HG03575 (cell line): ENCODE data around the gene CAMK1D.
"Not testable (repeated sequence)": the region's sequence is repeated elsewhere in the genome, so short reads cannot be mapped to it uniquely, and the experiment has no call there.

ENCODE experiments used
- ATAC-seq: cut with Tn5 transposase; IDR thresholded peaks from one replicate; pipeline ENCODE4 v1.9.1; 2021; ENCODE audit not compliant: unreplicated experiment, insufficient number of reproducible peaks, low FRiP score; ENCODE audit errors: extremely low read depth

The CAMK1D gene

GRCh38 chr10:12526311-12526710, 177.0 kb downstream of the CAMK1D start:
- ATAC-seq: no peak

- no peak for ATAC-seq
Measured at GRCh38 chr10:12529976-12530375, 180.6 kb downstream of the CAMK1D start.

GRCh38 chr10:12531305-12532220, 182.2 kb downstream of the CAMK1D start:
- no peak for ATAC-seq

- ATAC-seq: no peak
Measured at GRCh38 chr10:12533151-12533550, 183.8 kb downstream of the CAMK1D start.

GRCh38 chr10:12533723-12534122, 184.4 kb downstream of the CAMK1D start:
- no peak for ATAC-seq

- no peak for ATAC-seq
Measured at GRCh38 chr10:12534824-12535223, 185.5 kb downstream of the CAMK1D start.

GRCh38 chr10:12535656-12536055, 186.3 kb downstream of the CAMK1D start:
- ATAC-seq: no peak

GRCh38 chr10:12538491-12538995, 189.2 kb downstream of the CAMK1D start:
- ATAC-seq: no peak

- ATAC-seq: no peak
Measured at GRCh38 chr10:12539350-12540164, 190.2 kb downstream of the CAMK1D start.

- ATAC-seq: no peak
Measured at GRCh38 chr10:12540341-12540781, 191.0 kb downstream of the CAMK1D start.

GRCh38 chr10:12541446-12542067, 192.2 kb downstream of the CAMK1D start:
- ATAC-seq: no peak

- ATAC-seq: no peak
Measured at GRCh38 chr10:12542133-12542670, 192.9 kb downstream of the CAMK1D start.

- ATAC-seq: no peak
Measured at GRCh38 chr10:12543589-12543988, 194.2 kb downstream of the CAMK1D start.

- ATAC-seq: not testable (repeated sequence)
Measured at GRCh38 chr10:12546160-12546802, 196.9 kb downstream of the CAMK1D start.

GRCh38 chr10:12547301-12547771, 198.0 kb downstream of the CAMK1D start:
- ATAC-seq: no peak

- no peak for ATAC-seq
Measured at GRCh38 chr10:12549297-12549696, 199.9 kb downstream of the CAMK1D start.

GRCh38 chr10:12550994-12551393, 201.6 kb downstream of the CAMK1D start:
- no peak for ATAC-seq

- ATAC-seq: no peak
Measured at GRCh38 chr10:12556039-12556438, 206.7 kb downstream of the CAMK1D start.
